BJ (cell line): ENCODE data around the gene KCNN3. TPM values are rescaled to one million over a fixed set of nuclear protein-coding genes. Genes with fewer than 3 reads are reported as not detected.

Experiments used
- CTCF ChIA-PET: fragments of 350-600 bp; formaldehyde crosslinking; extraction: SDS; loops from one replicate; lab custom pipeline; 2021; ENCODE audit warnings: antibody characterized with exemption, inconsistent platforms; lab: Yijun Ruan, JAX
- POLR2A ChIA-PET: fragments of 300-600 bp; sonication (Branson Sonifier 250); formaldehyde crosslinking; extraction: SDS; loops from one replicate; lab custom pipeline; 2021; ENCODE audit warnings: antibody characterized with exemption; lab: Charles Lee
- DNase-seq: peaks from one replicate; pipeline ENCODE4 v3.0.0-alpha.2; 2011; ENCODE audit warnings: low read depth
- H3K27me3 ChIP-seq: 2 replicates; pipeline ENCODE4 v1.6.0; 2011; ENCODE audit warnings: low read length; ENCODE audit not compliant: control insufficient read depth, insufficient read depth
- H3K36me3 ChIP-seq: 2 replicates; pipeline ENCODE4 v1.5.1; 2011; ENCODE audit warnings: low read length; ENCODE audit not compliant: control insufficient read depth, insufficient read depth
- H3K4me3 ChIP-seq: 2 replicates; pipeline ENCODE4 v1.5.1; 2011; ENCODE audit warnings: low read depth, mild to moderate bottlenecking, control low read depth, low read length
- polyA plus RNA-seq: library from polyadenylated mRNA; depleted of rRNA; stranded (reverse); fragments of >200 nt; gene quantifications from 2 replicates; pipeline ENCODE4 v1.2.3, GENCODE V29; 2011
- TF ChIP-seq, protein P1 (sequence below): IDR thresholded peaks from 2 replicates; pipeline ENCODE4 v1.5.1; 2011; ENCODE audit warnings: low read depth, mild to moderate bottlenecking, control low read depth, inconsistent platforms, low read length, moderate library complexity; ENCODE audit not compliant: insufficient read depth

KCNN3 gene
- polyA plus RNA-seq, 1 experiment: not detected

DNA sequence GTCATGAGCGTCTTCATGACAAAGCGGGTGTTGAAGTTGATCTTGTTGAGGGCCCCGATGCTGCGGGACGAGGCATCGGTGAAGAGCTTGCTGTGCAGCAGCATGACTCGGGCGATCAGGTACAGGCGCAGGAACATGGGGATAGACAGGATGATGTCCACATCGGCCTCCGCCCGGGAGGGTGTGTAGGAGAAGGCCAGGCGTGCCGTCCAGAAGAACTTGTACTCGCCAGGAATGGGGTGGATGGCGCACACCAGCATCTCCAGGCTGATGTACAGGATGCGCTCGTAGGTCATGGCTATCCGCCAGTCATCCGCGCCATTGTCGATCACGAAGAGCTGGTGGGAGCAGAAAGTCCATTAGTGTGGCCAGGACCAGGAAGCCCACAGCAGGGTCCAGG, 98.0 kb downstream of the KCNN3 start:
- no peaks in the 10 kb centered on the region for H3K36me3 ChIP-seq
- TF ChIP-seq, protein P1, sequence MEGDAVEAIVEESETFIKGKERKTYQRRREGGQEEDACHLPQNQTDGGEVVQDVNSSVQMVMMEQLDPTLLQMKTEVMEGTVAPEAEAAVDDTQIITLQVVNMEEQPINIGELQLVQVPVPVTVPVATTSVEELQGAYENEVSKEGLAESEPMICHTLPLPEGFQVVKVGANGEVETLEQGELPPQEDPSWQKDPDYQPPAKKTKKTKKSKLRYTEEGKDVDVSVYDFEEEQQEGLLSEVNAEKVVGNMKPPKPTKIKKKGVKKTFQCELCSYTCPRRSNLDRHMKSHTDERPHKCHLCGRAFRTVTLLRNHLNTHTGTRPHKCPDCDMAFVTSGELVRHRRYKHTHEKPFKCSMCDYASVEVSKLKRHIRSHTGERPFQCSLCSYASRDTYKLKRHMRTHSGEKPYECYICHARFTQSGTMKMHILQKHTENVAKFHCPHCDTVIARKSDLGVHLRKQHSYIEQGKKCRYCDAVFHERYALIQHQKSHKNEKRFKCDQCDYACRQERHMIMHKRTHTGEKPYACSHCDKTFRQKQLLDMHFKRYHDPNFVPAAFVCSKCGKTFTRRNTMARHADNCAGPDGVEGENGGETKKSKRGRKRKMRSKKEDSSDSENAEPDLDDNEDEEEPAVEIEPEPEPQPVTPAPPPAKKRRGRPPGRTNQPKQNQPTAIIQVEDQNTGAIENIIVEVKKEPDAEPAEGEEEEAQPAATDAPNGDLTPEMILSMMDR: no peak
- POLR2A ChIA-PET: interaction anchor here (0.5 kb wide), 1 partner anchor 28 kb away, joined by 3 read pairs; no protein-coding TSS in a partner anchor
- H3K4me3 ChIP-seq: no peak overlapping the region
- CTCF ChIA-PET: interaction anchor here (1.0 kb wide), 1 partner anchor 9 kb away, joined by 4 read pairs; no protein-coding TSS in a partner anchor
- no peak for DNase-seq
- H3K27me3 ChIP-seq: peaks cover 14% of the 10 kb centered on the region

DNA sequence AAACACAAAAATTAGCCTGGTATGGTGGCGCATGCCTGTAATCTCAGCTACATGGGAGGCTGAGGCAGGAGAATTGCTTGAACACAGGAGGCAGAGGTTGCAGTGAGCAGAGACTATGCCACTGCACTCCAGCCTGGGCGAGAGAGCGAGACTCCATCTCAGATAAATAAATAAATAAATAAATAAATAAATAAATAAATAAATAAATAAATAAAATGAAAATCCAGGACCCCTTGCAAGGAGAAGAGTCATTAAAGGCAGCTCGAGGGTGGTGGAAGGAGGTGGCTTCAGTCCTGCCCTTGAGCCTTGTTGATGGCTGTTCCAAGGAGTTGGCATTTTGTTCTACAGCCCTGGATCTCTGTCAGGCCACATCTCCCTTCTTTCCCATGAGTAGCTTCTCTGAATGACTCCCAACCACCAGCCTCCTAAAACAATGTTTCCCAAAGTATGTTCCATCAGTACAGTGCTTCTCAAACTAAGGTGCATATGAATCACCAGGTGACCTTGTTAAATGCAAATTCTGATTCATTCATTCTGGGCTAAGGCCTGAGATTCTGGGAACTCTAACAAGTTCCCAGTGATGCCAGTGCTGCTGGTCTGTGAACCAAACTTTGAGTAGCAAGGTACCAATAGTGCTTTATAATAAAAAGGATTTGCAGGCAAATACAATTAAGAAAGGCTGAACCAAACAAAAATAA, 99.0 kb downstream of the KCNN3 start:
- ChIA-PET CTCF (interaction anchor here (1.5 kb wide), 1 partner anchor 11 kb away, joined by 4 read pairs; no protein-coding TSS in a partner anchor), POLR2A (no interaction called here)
- H3K36me3 ChIP-seq: no peaks in the 10 kb centered on the region
- DNase-seq: no peak
- H3K27me3 ChIP-seq: peaks cover 10% of the 10 kb centered on the region
- no peak overlapping the region for H3K4me3 ChIP-seq
- TF ChIP-seq, protein P1: no peak

DNA sequence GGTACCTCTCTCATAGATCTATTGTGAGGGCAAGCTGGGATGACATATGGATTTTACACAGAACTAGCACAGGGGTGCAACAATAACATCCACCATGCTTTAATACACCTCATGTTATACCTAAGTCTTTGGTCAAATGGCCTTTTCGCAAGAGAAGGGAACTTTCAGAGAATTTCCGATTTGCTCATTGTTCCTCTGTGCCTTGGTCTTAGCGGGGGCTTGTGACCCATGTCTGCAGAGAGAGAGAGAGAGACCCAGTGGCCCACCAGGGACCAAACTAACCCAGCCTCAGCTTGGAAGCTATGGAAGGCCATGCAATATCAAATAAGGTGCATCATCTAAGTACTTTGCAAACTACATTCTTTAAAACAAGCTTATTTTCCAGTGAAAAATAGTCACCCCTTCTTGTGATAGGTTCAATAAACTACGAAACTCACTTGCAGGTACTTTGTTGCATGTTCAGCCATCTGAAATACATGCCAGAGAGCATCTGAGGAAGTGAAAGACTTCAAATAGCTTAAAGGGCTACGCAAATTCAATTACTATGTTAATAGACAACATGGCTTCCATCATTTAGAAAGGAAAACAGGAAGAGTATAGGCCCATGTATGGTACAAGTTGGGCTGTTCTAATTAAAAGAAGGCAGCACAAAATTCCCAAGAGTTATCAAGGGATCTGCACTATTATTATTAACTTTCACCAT, 100.7 kb downstream of the KCNN3 start:
- CTCF ChIA-PET: interaction anchor here (1.5 kb wide), 1 partner anchor 9 kb away, joined by 4 read pairs; no protein-coding TSS in a partner anchor
- Histone ChIP-seq H3K27me3 (peaks cover 9% of the 10 kb centered on the region), H3K4me3 (no peak overlapping the region), H3K36me3 (no peaks in the 10 kb centered on the region)
- POLR2A ChIA-PET: no interaction called here
- DNase-seq: no peak
- TF ChIP-seq, protein P1: no peak

DNA sequence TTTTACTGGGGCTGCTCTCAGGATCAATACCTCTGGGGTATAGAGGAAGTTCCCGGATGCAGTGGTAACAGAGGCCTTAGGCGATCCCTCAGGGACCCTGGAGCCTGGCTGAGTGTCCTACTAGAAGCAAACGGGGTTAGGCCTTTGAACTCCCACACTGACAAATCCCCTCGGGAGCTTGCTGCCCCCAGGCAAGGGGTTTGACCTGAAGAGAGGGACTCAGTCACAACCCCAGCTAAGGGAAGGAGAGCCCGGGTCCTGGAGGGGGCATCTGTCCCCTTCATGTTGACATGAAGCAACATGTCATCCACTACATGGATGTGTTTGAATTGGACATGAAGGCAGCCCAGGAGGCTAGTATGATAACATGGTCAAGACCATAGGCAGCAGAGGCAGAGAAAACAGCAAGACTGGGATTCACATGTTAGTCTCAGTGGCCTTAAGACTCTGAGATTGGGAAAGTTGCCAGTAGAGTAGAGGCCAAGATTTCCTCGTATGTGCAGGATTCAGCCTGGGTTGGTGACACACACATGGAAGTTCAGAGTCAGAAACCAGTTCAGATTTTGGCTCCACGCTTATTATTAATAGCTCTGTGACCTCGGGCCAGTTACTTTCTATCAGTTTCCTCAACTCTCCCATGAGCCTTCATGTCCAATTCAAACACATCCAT, 101.5 kb downstream of the KCNN3 start:
- POLR2A ChIA-PET: no interaction called here
- CTCF ChIA-PET: no interaction called here
- TF ChIP-seq, protein P1: no peak
- no peak overlapping the region for H3K4me3 ChIP-seq
- peaks cover 7% of the 10 kb centered on the region for H3K27me3 ChIP-seq
- no peaks in the 10 kb centered on the region for H3K36me3 ChIP-seq
- no peak for DNase-seq
